Right lobe of liver (tissue), 4 donors: Measurements from ENCODE around the gene BEND7.

Source experiments
- CTCF ChIP-seq, 4 donors: fragments of 200-600 bp in 3 of 4; fragments of 450-650 bp in 1 of 4; IDR thresholded peaks; one replicate each; pipeline versions ENCODE4 v1.5.1 to v1.8.0; 2016 to 2022; ENCODE audit warnings: antibody characterized with exemption in 4 of 4, mild to moderate bottlenecking in 2 of 4
- POLR2A ChIP-seq: fragments of 450-650 bp; IDR thresholded peaks from one replicate; pipeline ENCODE4 v1.6.1; 2017; ENCODE audit warnings: antibody characterized with exemption, mild to moderate bottlenecking
- donor health status: DM: no; HTN: no; CAD: no.
- donor health status: DM: no; HTN: no; CAD: no.
- donor health status: DM: no; HTN: yes; CAD: no.

- TF ChIP-seq POLR2A (no peak), CTCF (IDR thresholded peaks at IDR 0.05) (no peak)
These were observed 22.0 kb upstream of the BEND7 start for GRCh38 chr10:13550802-13551201.
